GM18511 (cell line): ENCODE measurements around the gene HSDL1.
A peak's percentile ranks its signal among the peaks of the same experiment; 100 is the strongest.

Experiments used
- ATAC-seq: cut with Tn5 transposase; IDR thresholded peaks from one replicate; pipeline ENCODE4 v1.9.1; 2021; ENCODE audit warnings: mild to moderate bottlenecking, moderate library complexity; ENCODE audit not compliant: unreplicated experiment

The HSDL1 gene

DNA sequence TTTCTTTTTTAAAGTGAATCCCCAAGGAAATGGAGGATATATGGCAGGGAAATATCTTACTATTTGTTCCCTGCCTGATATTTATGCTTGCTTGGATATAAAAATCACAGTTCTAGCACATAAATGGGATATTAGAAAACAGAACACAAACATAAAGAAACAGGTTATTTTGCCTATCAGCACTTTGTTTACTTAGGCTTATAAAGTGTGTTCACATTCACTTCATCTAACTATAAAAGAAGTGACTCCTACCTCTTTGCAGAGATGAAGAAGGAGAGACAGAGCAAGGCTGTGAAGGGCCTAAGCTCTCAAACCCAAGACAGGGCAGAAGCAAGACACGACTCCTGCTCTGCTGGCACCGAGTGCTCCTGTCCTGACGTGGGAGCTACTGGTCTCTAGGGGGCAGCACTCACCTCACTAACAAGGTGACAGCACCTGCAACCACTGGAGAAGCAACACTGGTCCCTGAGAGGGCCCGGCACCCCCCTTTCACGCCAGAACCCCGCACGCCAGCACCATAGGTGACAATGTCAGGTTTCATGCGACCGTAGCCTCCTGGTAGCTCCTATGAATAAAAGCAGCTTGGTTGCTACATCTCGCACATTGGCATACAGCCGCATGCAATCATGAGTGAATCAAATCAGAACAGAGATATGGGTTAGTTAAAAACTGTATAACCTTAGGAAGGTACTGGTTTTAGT, 60.3 kb downstream of the HSDL1 start:
- ATAC-seq, result peak; percentile 38

GRCh38 chr16:84082835-84083569, 62.0 kb downstream of the HSDL1 start:
- no peak for ATAC-seq

GRCh38 chr16:84082110-84082509, 62.9 kb downstream of the HSDL1 start:
- ATAC-seq, result no peak

DNA sequence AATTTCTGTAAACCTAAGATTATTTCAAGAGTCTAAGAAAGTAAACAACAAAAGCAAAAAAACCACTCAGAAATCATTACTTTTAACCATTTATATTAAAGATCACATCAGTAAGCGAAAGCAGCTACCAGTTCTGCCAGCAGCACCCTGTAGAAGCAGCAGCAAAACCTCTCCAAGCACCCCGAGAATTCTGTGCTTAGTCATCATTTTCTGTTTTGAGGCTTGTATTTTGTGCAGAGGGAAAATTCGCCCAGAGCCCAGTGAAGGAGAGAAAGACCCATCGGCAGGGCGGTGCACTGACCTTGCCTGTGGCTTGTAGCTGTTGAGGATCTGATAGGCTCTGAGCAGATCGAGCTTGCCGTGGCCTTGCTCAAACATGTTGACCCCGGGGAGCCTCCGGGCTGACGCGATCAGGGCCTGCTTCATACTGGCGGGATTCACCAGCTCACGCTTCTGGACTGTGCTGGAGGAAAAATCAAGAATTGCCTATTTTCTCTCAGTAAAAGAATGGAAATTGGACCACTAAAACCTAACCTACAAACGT, 63.5 kb downstream of the HSDL1 start:
- ATAC-seq, result no peak

- no peak for ATAC-seq
Measured at GRCh38 chr16:84080813-84081212, 64.2 kb downstream of the HSDL1 start.

DNA sequence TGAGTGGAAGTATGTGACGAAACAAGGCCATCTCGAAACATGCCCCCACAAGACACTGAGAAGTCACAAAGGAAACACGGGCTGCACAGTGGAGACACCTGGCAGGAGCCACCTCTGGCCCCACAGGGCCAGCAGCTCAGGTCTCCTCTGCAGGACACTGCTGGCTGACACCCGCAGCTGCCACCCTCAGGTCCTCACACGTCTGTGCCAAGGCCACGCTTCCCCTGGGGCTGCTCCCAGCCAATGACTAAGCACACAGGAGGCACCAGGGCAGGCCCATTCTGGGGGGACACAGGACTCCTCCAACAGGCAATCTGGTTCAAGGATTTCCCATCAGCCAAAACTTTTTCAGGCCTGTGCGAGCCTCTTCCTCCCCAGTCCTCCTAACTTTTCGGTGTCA, 64.6 kb downstream of the HSDL1 start:
- no peak for ATAC-seq

DNA sequence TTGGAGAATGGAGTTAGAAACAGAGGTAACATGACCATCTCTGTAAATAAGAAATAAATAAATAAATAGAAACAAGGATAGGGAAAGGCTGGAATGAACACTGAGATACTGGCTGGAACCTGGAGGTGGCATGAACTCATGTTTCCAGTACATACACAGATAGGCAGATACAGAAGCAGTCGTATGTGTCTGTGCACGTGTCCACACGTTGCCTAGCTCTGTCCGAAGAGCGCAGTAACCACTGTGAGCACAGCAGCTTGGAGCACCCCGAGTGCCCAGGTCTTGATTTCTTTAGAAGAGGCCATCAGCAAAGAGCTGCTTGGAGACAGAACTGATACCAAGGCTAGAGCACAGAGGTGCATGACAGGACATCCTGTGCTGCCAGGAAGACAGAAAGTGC, 65.3 kb downstream of the HSDL1 start:
- ATAC-seq, result no peak

DNA sequence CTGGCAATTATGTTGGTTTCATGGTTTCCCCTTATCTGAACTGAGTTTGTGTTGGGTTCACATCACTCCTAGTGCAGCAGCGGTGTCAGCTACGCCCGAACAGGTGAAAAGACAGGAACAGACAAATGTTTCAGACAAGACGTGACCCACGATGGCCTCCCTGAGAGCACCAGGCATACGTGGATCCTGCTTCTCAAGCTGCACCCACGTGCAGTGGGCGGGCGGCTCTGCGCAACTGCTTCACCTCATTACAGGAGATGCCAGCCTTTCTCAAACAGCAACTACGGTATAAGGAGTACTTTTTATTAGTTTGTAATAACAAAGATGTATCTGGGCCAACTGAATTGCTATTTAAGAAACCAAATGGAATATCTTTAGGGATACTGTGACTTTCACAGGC, 69.6 kb downstream of the HSDL1 start:
- ATAC-seq, result no peak

DNA sequence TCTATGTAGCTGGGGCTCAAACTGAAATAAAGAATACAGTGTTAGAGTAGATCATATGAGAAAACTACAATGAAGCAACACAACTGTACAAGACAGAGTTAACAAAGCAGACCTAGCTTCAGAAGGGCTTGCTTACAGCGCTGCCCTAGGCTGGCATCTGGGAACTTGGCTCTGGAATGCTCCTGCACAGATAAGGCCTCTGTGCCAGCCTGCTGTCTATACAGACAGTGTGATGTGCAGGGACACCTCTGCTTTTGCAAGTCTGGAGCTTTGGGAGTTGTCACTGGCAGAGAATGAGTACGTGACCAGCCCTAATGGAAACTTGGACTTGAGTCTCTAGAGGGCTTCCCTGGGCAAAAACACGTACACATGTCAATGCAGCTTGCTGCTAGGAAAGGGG, 70.3 kb downstream of the HSDL1 start:
- ATAC-seq, result no peak
